HepG2 (cell line): ENCODE data around the gene NFE2L3. TPM values are rescaled to one million over a fixed set of nuclear protein-coding genes. Genes with fewer than 3 reads are reported as not detected.
A peak's percentile ranks its signal among the peaks of the same experiment; 100 is the strongest.

ENCODE experiments used
- ARHGAP35 ChIP-seq: sonication (generic); formaldehyde crosslinking; IDR thresholded peaks from 2 replicates; pipeline ENCODE4 v1.9.0; 2022; ENCODE audit warnings: mild to moderate bottlenecking, inconsistent platforms, moderate library complexity, missing genetic modification reagents, borderline replicate concordance
- ARID4A ChIP-seq: sonication (generic); formaldehyde crosslinking; IDR thresholded peaks from 2 replicates; pipeline ENCODE4 v1.5.0; 2020; ENCODE audit warnings: mild to moderate bottlenecking, missing genetic modification reagents, borderline replicate concordance
- KDM3A ChIP-seq: IDR thresholded peaks from 2 replicates; pipeline ENCODE4 v1.6.1; 2018; ENCODE audit warnings: low read depth, missing compliant biosample characterization
- NFE2 ChIP-seq: sonication (generic); formaldehyde crosslinking; IDR thresholded peaks from 2 replicates; pipeline ENCODE4 v1.4.0; 2020; ENCODE audit warnings: missing genetic modification reagents
- NFIB ChIP-seq: sonication (generic); formaldehyde crosslinking; IDR thresholded peaks from 2 replicates; pipeline ENCODE4 v1.9.0; 2021; ENCODE audit warnings: missing genetic modification reagents, mild to moderate bottlenecking, borderline replicate concordance
- NFKB2 ChIP-seq: sonication (generic); formaldehyde crosslinking; IDR thresholded peaks from 2 replicates; pipeline ENCODE4 v1.4.0; 2020; ENCODE audit warnings: missing genetic modification reagents, borderline replicate concordance
- POLR2G ChIP-seq: fragments of 200-400 bp; formaldehyde crosslinking; IDR thresholded peaks from 2 replicates; pipeline ENCODE4 v1.6.1; 2018; ENCODE audit warnings: mild to moderate bottlenecking, low read depth, low read length, moderate library complexity
- RARG ChIP-seq: sonication (generic); formaldehyde crosslinking; IDR thresholded peaks from 2 replicates; pipeline ENCODE4 v1.4.0; 2020; ENCODE audit warnings: low read depth, mild to moderate bottlenecking, missing genetic modification reagents
- RBM39 ChIP-seq: fragments of 200-400 bp; formaldehyde crosslinking; IDR thresholded peaks from one replicate; pipeline ENCODE4 v1.6.1; 2018; ENCODE audit warnings: antibody characterized with exemption, mild to moderate bottlenecking, low read depth, low read length; ENCODE audit not compliant: poor library complexity, severe bottlenecking
- RORA ChIP-seq: sonication (generic); formaldehyde crosslinking; IDR thresholded peaks from 2 replicates; pipeline ENCODE4 v1.5.0; 2020; ENCODE audit warnings: mild to moderate bottlenecking, missing genetic modification reagents, moderate library complexity
- ZBTB1 ChIP-seq: sonication (generic); formaldehyde crosslinking; IDR thresholded peaks from 2 replicates; pipeline ENCODE4 v1.4.0; 2020; ENCODE audit warnings: missing genetic modification reagents, borderline replicate concordance
- ZNF10 ChIP-seq: sonication (generic); formaldehyde crosslinking; IDR thresholded peaks from 2 replicates; pipeline ENCODE4 v1.4.0; 2020; ENCODE audit warnings: mild to moderate bottlenecking, low read depth, missing genetic modification reagents, borderline replicate concordance
- ZNF160 ChIP-seq: sonication (generic); formaldehyde crosslinking; IDR thresholded peaks from 2 replicates; pipeline ENCODE4 v1.8.0; 2022; ENCODE audit warnings: mild to moderate bottlenecking, inconsistent platforms, missing genetic modification reagents
- ZNF382 ChIP-seq: sonication (generic); formaldehyde crosslinking; IDR thresholded peaks from 2 replicates; pipeline ENCODE4 v1.5.0; 2020; ENCODE audit warnings: missing genetic modification reagents, mild to moderate bottlenecking, borderline replicate concordance
- ZNF547 ChIP-seq: sonication (generic); formaldehyde crosslinking; IDR thresholded peaks from 2 replicates; pipeline ENCODE4 v1.5.1; 2020; ENCODE audit warnings: mild to moderate bottlenecking, missing genetic modification reagents
- ZNF549 ChIP-seq: sonication (generic); formaldehyde crosslinking; IDR thresholded peaks from 2 replicates; pipeline ENCODE4 v1.5.0; 2020; ENCODE audit warnings: missing genetic modification reagents
- ZNF703 ChIP-seq: sonication (generic); formaldehyde crosslinking; IDR thresholded peaks from 2 replicates; pipeline ENCODE4 v1.5.1; 2020; ENCODE audit warnings: missing genetic modification reagents, mild to moderate bottlenecking, moderate library complexity, borderline replicate concordance
- ZNF790 ChIP-seq: sonication (generic); formaldehyde crosslinking; IDR thresholded peaks from 2 replicates; pipeline ENCODE4 v1.8.0; 2022; ENCODE audit warnings: missing genetic modification reagents, mild to moderate bottlenecking, borderline replicate concordance
- polyA plus RNA-seq, 8 experiments: library from polyadenylated mRNA; depleted of rRNA in 3 of 8; stranded (reverse) in 7 of 8; unstranded in 1 of 8; fragments of >200 nt; fragmentation: Illumina TruSeq in 4 of 8; extraction: Trizol in 4 of 8; gene quantifications; 2 replicates each; pipeline versions ENCODE4 v1.2.1 to v1.2.3, GENCODE V29; 2011 to 2016; ENCODE audit warnings: low read depth in 4 of 8, missing spikeins in 1 of 8, mixed read lengths in 1 of 8; ENCODE audit not compliant: insufficient read depth in 1 of 8
- total RNA-seq, 5 experiments: library from RNA; depleted of rRNA; stranded (reverse); fragments of >200 nt; fragmentation: Illumina TruSeq; extraction: Trizol; gene quantifications; 2 replicates each; pipeline ENCODE4 v1.2.3, GENCODE V29; 2016; ENCODE audit warnings: low read depth in 1 of 5
- TF ChIP-seq, protein P1 (sequence below): sonication (generic); formaldehyde crosslinking; IDR thresholded peaks from 2 replicates; pipeline ENCODE4 v1.4.0; 2020; ENCODE audit warnings: mild to moderate bottlenecking, missing genetic modification reagents
- TF ChIP-seq, protein P2 (sequence below): IDR thresholded peaks from 2 replicates; pipeline ENCODE4 v1.6.1; 2012; ENCODE audit warnings: inconsistent platforms
- TF ChIP-seq, protein P3 (sequence below): sonication (generic); formaldehyde crosslinking; IDR thresholded peaks from 2 replicates; pipeline ENCODE4 v1.4.0; 2020; ENCODE audit warnings: missing genetic modification reagents, mild to moderate bottlenecking, borderline replicate concordance
- TF ChIP-seq, protein P4 (sequence below): sonication (generic); formaldehyde crosslinking; IDR thresholded peaks from 2 replicates; pipeline ENCODE4 v1.4.0; 2020; ENCODE audit warnings: missing genetic modification reagents

The NFE2L3 gene
- total and polyA plus RNA-seq, 2 of the 13 experiments (the other 11 are each of a cell fraction or from before 2014, with no cell fraction given) = 11.4 to 19.4 TPM

- TF ChIP-seq ZNF549 (no peak), ZNF703 (CRISPR knock-in tag) (no peak), KDM3A (no peak), ZBTB1 (CRISPR knock-in tag) (peak; percentile 16; the same call in 1 of the 2 replicates), ZNF382 (CRISPR knock-in tag) (no peak), RORA (CRISPR knock-in tag) (no peak), NFIB (CRISPR knock-in tag) (no peak), ZNF10 (CRISPR knock-in tag) (no peak), ZNF160 (CRISPR knock-in tag) (no peak), ARID4A (CRISPR knock-in tag) (no peak; the same call in 1 of the 2 replicates), RARG (CRISPR knock-in tag) (no peak), ZNF547 (CRISPR knock-in tag) (no peak), RBM39 (peak; percentile 98), NFE2 (CRISPR knock-in tag) (no peak), ZNF790 (CRISPR knock-in tag) (no peak), POLR2G (no peak), NFKB2 (CRISPR knock-in tag) (no peak; the same call in 1 of the 2 replicates), ARHGAP35 (no peak)
- TF ChIP-seq, protein P1, sequence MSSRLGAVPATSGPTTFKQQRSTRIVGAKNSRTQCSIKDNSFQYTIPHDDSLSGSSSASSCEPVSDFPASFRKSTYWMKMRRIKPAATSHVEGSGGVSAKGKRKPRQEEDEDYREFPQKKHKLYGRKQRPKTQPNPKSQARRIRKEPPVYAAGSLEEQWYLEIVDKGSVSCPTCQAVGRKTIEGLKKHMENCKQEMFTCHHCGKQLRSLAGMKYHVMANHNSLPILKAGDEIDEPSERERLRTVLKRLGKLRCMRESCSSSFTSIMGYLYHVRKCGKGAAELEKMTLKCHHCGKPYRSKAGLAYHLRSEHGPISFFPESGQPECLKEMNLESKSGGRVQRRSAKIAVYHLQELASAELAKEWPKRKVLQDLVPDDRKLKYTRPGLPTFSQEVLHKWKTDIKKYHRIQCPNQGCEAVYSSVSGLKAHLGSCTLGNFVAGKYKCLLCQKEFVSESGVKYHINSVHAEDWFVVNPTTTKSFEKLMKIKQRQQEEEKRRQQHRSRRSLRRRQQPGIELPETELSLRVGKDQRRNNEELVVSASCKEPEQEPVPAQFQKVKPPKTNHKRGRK (CRISPR knock-in tag) = no peak
- TF ChIP-seq, protein P2, sequence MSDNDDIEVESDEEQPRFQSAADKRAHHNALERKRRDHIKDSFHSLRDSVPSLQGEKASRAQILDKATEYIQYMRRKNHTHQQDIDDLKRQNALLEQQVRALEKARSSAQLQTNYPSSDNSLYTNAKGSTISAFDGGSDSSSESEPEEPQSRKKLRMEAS = no peak; the same call in 1 of the 2 replicates
- TF ChIP-seq, protein P3, sequence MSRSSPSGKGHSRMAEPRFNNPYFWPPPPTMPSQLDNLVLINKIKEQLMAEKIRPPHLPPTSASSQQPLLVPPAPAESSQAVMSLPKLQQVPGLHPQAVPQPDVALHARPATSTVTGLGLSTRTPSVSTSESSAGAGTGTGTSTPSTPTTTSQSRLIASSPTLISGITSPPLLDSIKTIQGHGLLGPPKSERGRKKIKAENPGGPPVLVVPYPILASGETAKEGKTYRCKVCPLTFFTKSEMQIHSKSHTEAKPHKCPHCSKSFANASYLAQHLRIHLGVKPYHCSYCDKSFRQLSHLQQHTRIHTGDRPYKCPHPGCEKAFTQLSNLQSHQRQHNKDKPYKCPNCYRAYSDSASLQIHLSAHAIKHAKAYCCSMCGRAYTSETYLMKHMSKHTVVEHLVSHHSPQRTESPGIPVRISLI = no peak
- TF ChIP-seq, protein P4, sequence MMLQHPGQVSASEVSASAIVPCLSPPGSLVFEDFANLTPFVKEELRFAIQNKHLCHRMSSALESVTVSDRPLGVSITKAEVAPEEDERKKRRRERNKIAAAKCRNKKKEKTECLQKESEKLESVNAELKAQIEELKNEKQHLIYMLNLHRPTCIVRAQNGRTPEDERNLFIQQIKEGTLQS = no peak
Observed at GRCh38 chr7:26200038-26200443, 48.0 kb downstream of the NFE2L3 start (continued).
